ENCODE measurements around the gene TNFSF9.

- TF ChIP-seq ZNF514 (tag by site-specific recombination; IDR thresholded peaks at IDR 0.05): no peak
- no peak for TF ChIP-seq ZBTB8A (tag by site-specific recombination; IDR thresholded peaks at IDR 0.05)
These were observed 8.8 kb upstream of the TNFSF9 start for GRCh38 chr19:6521718-6522646.
